CD14-positive monocyte (primary cell): Measurements from ENCODE around the gene CLDN18. TPM values are rescaled to one million over a fixed set of nuclear protein-coding genes. Genes with fewer than 3 reads are reported as not detected.

ENCODE experiments used
- DNase-seq, 3 donors: peaks; one replicate each; pipeline ENCODE4 v3.0.0-alpha.2; 2011 to 2022
- H2AFZ ChIP-seq: 2 replicates; pipeline ENCODE4 v1.6.0; 2012; ENCODE audit warnings: mild to moderate bottlenecking, low read depth, low read length, inconsistent platforms; ENCODE audit not compliant: insufficient read depth, poor library complexity, severe bottlenecking
- H3K27ac ChIP-seq, 2 donors: 1 replicate in 1 of 2; 2 replicates in 1 of 2; pipeline ENCODE4 v1.5.1; 2012 to 2013; ENCODE audit warnings: low read length in 2 of 2, control low read depth in 1 of 2, inconsistent platforms in 1 of 2, low read depth in 1 of 2, mild to moderate bottlenecking in 1 of 2
- H3K27me3 ChIP-seq, 2 donors: one replicate each; pipeline versions ENCODE4 v1.6.0 to v1.6.1; 2011 to 2013; ENCODE audit warnings: low read length in 2 of 2; ENCODE audit not compliant: control insufficient read depth in 2 of 2, insufficient read depth in 2 of 2
- H3K36me3 ChIP-seq, 2 donors: replicated peaks in 1 of 2; 1 replicate in 1 of 2; 2 replicates in 1 of 2; pipeline versions ENCODE4 v1.5.1 to v1.6.1; 2012 to 2013; ENCODE audit warnings: low read length in 2 of 2, control low read depth in 1 of 2, inconsistent platforms in 1 of 2, mild to moderate bottlenecking in 1 of 2; ENCODE audit not compliant: insufficient read depth in 2 of 2, control insufficient read depth in 1 of 2
- H3K4me1 ChIP-seq, 2 donors: 1 replicate in 1 of 2; 2 replicates in 1 of 2; pipeline versions ENCODE4 v1.5.1 to v1.6.1; 2012 to 2013; ENCODE audit warnings: low read length in 2 of 2, control low read depth in 1 of 2, inconsistent platforms in 1 of 2, mild to moderate bottlenecking in 1 of 2, moderate library complexity in 1 of 2; ENCODE audit not compliant: insufficient read depth in 2 of 2, control insufficient read depth in 1 of 2
- H3K4me2 ChIP-seq: replicated peaks from 2 replicates; pipeline ENCODE3; 2012; ENCODE audit warnings: low read length, moderate library complexity, mild to moderate bottlenecking; ENCODE audit not compliant: poor library complexity, severe bottlenecking; ENCODE audit errors: extremely low read depth
- H3K4me3 ChIP-seq, 3 experiments: fragments of 200-600 bp in 1 of 3; sonication (generic) in 1 of 3; replicated peaks in 1 of 3; 1 replicate in 2 of 3; 2 replicates in 1 of 3; pipeline ENCODE4 v1.5.1; 2011 to 2013; ENCODE audit warnings: low read length in 3 of 3, mild to moderate bottlenecking in 3 of 3, control low read depth in 2 of 3, low read depth in 2 of 3, inconsistent platforms in 1 of 3, moderate library complexity in 1 of 3
- H3K79me2 ChIP-seq: 2 replicates; pipeline ENCODE4 v1.6.0; 2012; ENCODE audit warnings: mild to moderate bottlenecking, control low read depth, inconsistent platforms, low read length, moderate library complexity; ENCODE audit not compliant: insufficient read depth
- H3K9ac ChIP-seq: 2 replicates; pipeline ENCODE4 v1.6.0; 2017; ENCODE audit warnings: low read length, mild to moderate bottlenecking; ENCODE audit not compliant: insufficient read depth, poor library complexity, severe bottlenecking
- H3K9me3 ChIP-seq, 2 donors: replicated peaks in 1 of 2; 1 replicate in 1 of 2; 2 replicates in 1 of 2; pipeline versions ENCODE4 v1.5.1 to v1.6.1; 2012 to 2013; ENCODE audit warnings: low read length in 2 of 2, control low read depth in 1 of 2; ENCODE audit not compliant: control insufficient read depth in 1 of 2, insufficient read depth in 1 of 2
- H4K20me1 ChIP-seq: 2 replicates; pipeline ENCODE4 v1.6.0; 2012; ENCODE audit warnings: mild to moderate bottlenecking, low read length, control low read depth, moderate library complexity; ENCODE audit not compliant: insufficient read depth
- H3K27ac Mint-ChIP-seq, 7 donors: one replicate each; pipeline ENCODE4 v1.8.0; 2020; ENCODE audit warnings: mild to moderate bottlenecking in 7 of 7, mixed read lengths in 7 of 7, moderate library complexity in 6 of 7, inconsistent platforms in 2 of 7
- H3K27me3 Mint-ChIP-seq, 3 donors: one replicate each; pipeline ENCODE4 v1.8.0; 2021 to 2022; ENCODE audit warnings: low read depth in 3 of 3, mild to moderate bottlenecking in 3 of 3, mixed read lengths in 3 of 3, moderate library complexity in 3 of 3, inconsistent platforms in 1 of 3
- H3K36me3 Mint-ChIP-seq, 2 donors: one replicate each; pipeline ENCODE4 v1.8.0; 2020; ENCODE audit warnings: mixed read lengths in 2 of 2, inconsistent platforms in 1 of 2, mild to moderate bottlenecking in 1 of 2
- H3K4me1 Mint-ChIP-seq: one replicate; pipeline ENCODE4 v1.8.0; 2020; ENCODE audit warnings: mild to moderate bottlenecking, mixed read lengths
- H3K4me3 Mint-ChIP-seq, 2 donors: one replicate each; pipeline ENCODE4 v1.8.0; 2020; ENCODE audit warnings: mild to moderate bottlenecking in 2 of 2, mixed read lengths in 2 of 2, moderate library complexity in 1 of 2
- H3K9me3 Mint-ChIP-seq, 7 donors: one replicate each; pipeline ENCODE4 v1.8.0; 2020 to 2022; ENCODE audit warnings: mixed read lengths in 7 of 7, mild to moderate bottlenecking in 6 of 7, moderate library complexity in 6 of 7, inconsistent platforms in 2 of 7
- CTCF ChIP-seq: fragments of 200-600 bp; IDR thresholded peaks from one replicate; pipeline ENCODE4 v1.8.0; 2022; ENCODE audit warnings: antibody characterized with exemption, mild to moderate bottlenecking
- WGBS: methylation state at CpG from one replicate; pipeline ENCODE4 v1.1.5; 2013; ENCODE audit warnings: missing lambda C conversion rate; ENCODE audit not compliant: insufficient coverage; 5-methylcytosine and 5-hydroxymethylcytosine counted together
- intact Hi-C, 2 donors: fragments of 100-400 bp; cut with micrococcal nuclease; formaldehyde crosslinking; loops; one replicate each; pipeline versions ENCODE4 v1.15.0 to v1.15.1; 2023
- polyA plus RNA-seq, 3 donors: library from polyadenylated mRNA; depleted of rRNA in 1 of 3; unstranded in 2 of 3; stranded (reverse) in 1 of 3; fragments of 300-500 nt in 2 of 3; fragments of >200 nt in 1 of 3; fragmentation: Illumina TruSeq in 2 of 3; gene quantifications; 1 replicate in 2 of 3; 2 replicates in 1 of 3; pipeline ENCODE4 v1.2.3, GENCODE V29; 2012 to 2021

Gene CLDN18
- polyA plus RNA-seq, 3 donors = not detected

- H3K9ac ChIP-seq = no peak overlapping the region
Measured at GRCh38 chr3:138016065-138016464, 6.1 kb downstream of the CLDN18 start.

GRCh38 chr3:138019281-138020069 is 9.5 kb downstream of the CLDN18 start:
- no peaks in the 10 kb centered on the region for H3K9me3 ChIP-seq
- Mint-ChIP-seq H3K36me3 (no peaks in the 10 kb centered on the region), H3K27ac (peak overlapping the region in 1 of 7 donors; percentile 76), H3K27me3 (peaks cover 0 to 2% (median 0%) of the 10 kb centered on the region in 3 donors), H3K4me3 (no peak overlapping the region), H3K9me3 (peaks cover 0 to 5% (median 0%) of the 10 kb centered on the region in 7 donors), H3K4me1 (no peaks in the 10 kb centered on the region)
- no peak for DNase-seq
- no peaks in the 10 kb centered on the region for H3K4me1 ChIP-seq
- no peaks in the 10 kb centered on the region for H4K20me1 ChIP-seq
- 95% methylated on average over 3 of the region's 3 CpGs for WGBS
- H3K27me3 ChIP-seq = no peaks in the 10 kb centered on the region
- no peak overlapping the region for H3K27ac ChIP-seq
- no peak overlapping the region for H3K9ac ChIP-seq
- intact Hi-C loops = no loop called here
- no peak overlapping the region for H3K4me3 ChIP-seq
- H3K36me3 ChIP-seq = no peaks in the 10 kb centered on the region
- no peaks in the 10 kb centered on the region for H3K79me2 ChIP-seq
- H2AFZ ChIP-seq = no peak overlapping the region
- TF ChIP-seq CTCF = no peak
- no peak overlapping the region for H3K4me2 ChIP-seq

More at GRCh38 chr3:138016065-138016464, 6.1 kb downstream of the CLDN18 start:
- no peaks in the 10 kb centered on the region for H4K20me1 ChIP-seq
- H3K27me3 Mint-ChIP-seq = peaks cover 2 to 3% (median 2%) of the 10 kb centered on the region in 3 donors
- DNase-seq = no peak
- H3K4me3 Mint-ChIP-seq = no peak overlapping the region
- H3K36me3 ChIP-seq = no peaks in the 10 kb centered on the region
- H3K4me1 Mint-ChIP-seq = no peaks in the 10 kb centered on the region
- H3K27ac ChIP-seq = no peak overlapping the region
- H3K27ac Mint-ChIP-seq = no peak overlapping the region
- H2AFZ ChIP-seq = no peak overlapping the region
- H3K4me3 ChIP-seq = no peak overlapping the region
- 17% methylated on average over 1 of the region's 2 CpGs for WGBS
- no peaks in the 10 kb centered on the region for H3K4me1 ChIP-seq
- H3K9me3 ChIP-seq = no peaks in the 10 kb centered on the region
- no peak for TF ChIP-seq CTCF
- no peaks in the 10 kb centered on the region for H3K36me3 Mint-ChIP-seq
- no peaks in the 10 kb centered on the region for H3K27me3 ChIP-seq
- intact Hi-C loops = no loop called here
- peaks cover 0 to 5% (median 2%) of the 10 kb centered on the region in 7 donors for H3K9me3 Mint-ChIP-seq
- H3K79me2 ChIP-seq = no peaks in the 10 kb centered on the region
- no peak overlapping the region for H3K4me2 ChIP-seq
